GM21381 (cell line): Measurements from ENCODE around the gene ZNF750.
A peak's percentile ranks its signal among the peaks of the same experiment; 100 is the strongest.

Experiments
- ATAC-seq: cut with Tn5 transposase; IDR thresholded peaks from one replicate; pipeline ENCODE4 v1.9.1; 2021; ENCODE audit warnings: mild to moderate bottlenecking, moderate library complexity; ENCODE audit not compliant: unreplicated experiment

ZNF750 gene

DNA sequence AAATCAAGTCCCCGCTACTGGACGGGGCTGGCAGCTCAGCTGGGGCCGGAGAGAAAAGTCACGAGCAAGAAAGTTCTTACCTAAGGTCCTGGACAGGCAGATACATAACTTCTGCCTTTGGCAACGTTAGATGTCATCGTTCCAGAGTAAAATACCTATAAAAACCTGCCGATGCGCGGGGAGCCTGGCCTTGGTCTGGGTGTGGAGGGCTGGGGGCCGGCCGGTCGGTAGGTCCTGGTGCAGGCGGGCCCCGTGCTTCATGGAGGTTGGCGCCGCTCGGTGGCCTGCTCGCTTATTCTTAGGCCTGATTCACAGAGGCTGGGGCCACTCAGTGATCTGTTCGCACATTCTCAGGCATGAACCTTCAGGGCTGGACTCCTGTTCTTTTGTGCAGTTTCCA lies 33.7 kb upstream of the ZNF750 start:
- ATAC-seq: no peak

DNA sequence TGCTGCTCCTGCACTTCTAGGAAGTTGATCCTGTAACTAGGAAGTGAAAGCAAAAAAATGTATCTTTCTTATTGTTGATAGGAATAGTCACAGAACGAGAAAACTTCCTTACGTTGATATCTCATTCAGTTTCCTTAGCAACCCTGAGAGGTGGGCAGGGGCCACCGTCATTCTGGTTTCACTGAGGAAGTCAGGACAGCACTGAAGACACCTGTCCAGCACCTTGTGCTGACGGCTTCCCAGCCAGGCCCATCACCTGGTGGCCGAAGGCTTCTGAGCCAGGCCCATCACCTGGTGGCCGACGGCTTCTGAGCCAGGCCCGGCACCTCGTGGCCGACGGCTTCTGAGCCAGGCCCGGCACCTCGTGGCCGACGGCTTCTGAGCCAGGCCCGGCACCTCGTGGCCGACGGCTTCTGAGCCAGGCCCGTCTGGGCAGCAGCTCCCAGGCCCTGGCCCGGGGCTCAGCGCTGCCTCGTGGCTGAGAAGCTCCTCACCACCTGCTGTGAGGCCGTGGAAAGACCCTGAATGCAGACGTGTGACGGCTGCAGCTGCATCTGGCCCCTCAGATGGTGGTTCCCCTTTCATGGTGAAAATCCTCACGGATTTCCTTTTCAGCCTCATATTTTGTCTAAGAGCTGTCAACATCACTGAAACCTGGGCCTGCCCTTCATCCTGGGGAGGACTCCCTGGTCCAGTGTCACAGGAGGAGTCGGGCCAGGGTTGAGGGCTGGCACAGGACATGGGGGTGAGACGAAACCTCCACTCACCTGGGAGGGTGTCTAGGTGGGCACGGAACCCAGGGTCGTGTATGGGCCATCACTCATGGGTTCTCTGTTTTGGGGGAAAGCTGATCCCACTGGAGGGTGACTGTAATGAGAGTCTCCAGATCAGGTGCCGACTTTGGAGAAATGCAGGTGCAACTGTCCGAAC lies 33.0 kb upstream of the ZNF750 start:
- ATAC-seq: no peak

DNA sequence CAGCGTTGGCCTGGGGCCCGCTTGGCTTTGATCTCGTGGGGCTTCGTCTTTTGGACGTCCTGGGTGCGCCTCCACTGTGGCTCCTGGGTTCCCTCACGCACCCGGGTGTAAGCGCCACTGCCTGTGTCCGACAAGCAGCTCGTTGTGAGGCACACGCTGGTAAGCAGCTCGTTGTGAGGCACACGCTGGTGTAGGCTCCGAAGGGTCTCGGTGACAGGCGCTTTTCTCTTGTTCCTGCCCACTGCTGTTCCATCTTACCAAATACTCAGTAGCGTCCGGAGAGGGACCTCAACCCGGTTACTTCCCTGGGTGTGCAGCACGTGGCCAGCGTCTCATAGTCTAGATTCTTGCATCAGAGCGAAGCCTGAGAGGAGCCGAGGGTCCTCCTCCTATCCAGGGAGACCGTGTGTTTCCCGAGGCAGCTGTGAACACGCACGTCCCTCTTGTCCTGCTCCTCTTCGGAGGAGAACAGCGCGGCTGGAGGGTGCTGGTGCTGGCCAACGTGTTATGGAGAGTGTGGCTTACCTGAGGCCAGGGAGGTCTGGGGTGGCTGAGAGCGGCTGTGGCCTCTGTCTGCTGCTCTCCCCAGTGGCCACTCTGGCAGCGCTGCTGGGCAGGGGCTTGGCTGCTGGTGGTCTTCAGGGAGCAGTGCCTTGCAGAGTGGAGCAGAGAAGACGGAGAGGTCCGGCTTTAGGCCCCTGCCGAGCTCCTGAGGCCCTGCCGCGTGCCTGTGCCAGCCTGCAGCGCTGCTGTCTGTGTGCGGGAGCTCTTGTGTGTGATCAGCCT lies 32.1 kb upstream of the ZNF750 start:
- ATAC-seq: no peak

DNA sequence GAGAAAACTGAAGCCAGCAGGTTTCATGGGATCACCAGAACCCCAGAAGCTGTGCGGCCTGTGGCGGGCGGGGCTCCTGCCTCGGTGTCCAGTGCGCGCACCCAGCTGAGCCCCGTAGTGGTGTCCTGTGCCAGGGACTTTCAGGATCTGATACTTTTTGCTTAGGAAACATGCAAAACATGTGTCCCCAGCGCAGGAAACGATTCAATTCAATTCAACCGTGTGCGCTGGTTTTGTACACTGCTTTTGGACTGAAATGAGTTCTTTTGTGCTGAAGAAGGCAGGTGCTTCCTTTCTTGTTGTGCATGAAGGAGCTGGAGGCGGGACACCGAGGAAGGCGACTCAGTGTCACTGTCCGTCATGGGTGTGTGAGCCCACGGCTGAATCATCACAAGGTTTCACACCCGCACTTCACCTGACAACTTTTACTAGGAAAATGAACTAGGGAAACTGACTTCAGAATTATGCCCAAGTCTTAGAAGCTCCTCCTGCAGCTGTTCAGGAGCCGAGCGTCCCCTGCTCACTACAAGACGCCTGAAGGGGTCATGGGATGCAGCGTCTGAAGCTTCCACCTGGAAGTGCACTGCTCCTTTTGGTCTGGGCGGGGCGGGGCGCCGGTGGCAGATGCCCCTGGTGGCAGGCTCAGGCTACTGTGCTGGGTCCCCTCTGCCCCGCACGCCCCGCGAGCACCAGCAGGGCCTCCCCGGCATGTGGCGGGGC lies 31.4 kb upstream of the ZNF750 start:
- ATAC-seq: peak; percentile 59

DNA sequence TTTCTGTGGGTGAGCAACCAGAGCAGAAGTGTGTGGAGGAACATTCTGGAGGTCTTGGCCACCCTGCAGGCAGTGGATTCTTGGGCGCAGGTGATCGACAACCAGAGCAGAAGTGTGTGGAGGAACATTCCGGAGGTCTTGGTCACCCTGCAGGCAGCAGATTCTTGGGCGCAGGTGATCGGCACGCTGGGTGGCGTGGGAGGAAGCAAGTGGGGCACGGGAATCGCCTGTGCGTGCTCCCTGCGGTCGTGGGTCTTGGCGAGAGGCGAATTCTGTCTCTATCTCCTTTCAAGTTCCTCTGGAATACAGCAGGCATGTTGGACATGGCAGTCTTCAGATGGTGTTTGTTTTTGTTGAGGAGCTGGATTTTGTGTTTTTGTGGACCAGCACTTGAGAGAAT lies 30.7 kb upstream of the ZNF750 start:
- no peak for ATAC-seq

DNA sequence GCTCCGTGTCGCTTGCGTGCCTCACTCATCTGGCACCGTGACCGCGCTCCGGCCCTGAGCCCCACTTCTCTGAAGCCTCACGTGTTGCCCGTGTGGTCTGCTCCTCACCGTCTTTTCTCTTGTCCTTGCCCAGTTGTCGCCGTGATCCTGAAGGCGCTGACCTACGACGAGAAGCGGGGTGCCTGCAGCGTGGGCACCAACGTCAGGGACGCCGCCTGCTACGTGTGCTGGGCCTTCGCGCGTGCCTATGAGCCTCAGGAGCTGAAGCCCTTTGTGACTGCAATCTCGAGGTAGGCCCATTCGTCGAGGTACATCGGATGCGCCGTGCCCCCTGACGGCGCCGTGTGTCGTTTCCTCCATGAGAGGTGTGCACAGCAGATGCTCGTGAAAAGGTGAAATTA lies 30.3 kb upstream of the ZNF750 start:
- ATAC-seq: no peak

DNA sequence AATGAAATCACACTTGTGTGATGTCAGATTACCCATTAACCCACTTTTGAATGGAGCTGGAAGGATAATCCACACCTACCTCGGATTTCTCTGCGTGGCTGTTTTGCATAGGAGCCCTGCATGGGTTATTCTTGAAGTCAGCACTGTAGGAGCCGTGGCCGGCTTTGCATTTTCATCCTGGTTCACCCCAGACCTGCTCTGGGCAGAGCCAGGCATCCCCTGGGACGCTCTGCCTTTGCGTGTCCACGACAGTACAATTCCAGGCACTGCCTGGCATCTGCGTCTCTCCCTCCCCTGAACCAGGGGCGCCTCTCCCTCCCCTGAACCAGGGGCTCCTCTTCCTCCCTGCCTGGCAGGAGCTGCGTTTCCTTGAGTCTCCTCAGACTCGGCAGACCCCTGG lies 29.7 kb upstream of the ZNF750 start:
- ATAC-seq: no peak

DNA sequence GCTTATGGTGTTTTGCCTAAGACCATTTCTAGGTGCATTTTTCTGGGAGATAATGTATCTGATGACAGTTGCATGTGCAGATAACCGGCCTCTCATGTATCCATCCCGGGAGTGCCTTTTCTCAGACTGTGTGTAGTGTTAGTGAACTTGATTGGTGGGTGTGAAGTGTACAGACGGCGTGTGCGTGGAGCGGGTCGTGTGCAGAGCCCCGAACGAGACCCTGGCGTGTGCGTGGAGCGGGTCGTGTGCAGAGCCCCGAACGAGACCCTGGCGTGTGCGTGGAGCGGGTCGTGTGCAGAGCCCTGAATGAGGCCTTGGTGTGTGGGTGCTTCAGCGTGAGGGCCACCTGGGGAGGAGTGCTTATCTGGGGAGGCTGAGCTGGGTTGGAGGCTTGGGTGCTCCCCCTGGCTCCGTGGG lies 28.9 kb upstream of the ZNF750 start:
- ATAC-seq: no peak

DNA sequence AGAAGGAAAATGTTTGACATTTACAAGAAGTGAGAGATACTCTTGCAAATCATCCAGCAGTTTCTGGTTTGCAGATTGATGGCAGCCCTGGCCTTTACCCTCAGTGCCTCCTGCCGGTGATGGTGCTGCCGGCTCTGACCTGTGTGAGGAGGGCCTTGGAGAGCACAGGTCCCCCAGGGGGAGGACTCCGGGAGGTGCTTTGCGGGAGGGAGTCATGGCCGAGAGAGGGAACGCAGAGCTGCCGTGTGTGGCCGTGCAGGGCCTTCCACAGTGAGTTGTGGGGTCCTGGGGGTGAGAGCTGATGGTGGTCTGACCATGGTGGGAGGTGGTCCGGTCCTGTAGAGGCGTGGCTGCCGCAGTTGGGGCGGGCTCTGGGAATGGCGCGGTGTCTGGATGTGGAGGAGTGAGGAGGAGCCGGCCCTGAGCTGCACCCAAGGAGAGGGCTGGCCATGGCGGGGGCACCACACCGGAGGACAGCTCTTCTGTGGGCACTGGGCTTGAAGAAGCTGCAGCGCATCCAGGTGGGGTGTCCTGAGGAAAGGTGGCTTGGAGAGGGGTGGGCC lies 28.0 kb upstream of the ZNF750 start:
- no peak for ATAC-seq

DNA sequence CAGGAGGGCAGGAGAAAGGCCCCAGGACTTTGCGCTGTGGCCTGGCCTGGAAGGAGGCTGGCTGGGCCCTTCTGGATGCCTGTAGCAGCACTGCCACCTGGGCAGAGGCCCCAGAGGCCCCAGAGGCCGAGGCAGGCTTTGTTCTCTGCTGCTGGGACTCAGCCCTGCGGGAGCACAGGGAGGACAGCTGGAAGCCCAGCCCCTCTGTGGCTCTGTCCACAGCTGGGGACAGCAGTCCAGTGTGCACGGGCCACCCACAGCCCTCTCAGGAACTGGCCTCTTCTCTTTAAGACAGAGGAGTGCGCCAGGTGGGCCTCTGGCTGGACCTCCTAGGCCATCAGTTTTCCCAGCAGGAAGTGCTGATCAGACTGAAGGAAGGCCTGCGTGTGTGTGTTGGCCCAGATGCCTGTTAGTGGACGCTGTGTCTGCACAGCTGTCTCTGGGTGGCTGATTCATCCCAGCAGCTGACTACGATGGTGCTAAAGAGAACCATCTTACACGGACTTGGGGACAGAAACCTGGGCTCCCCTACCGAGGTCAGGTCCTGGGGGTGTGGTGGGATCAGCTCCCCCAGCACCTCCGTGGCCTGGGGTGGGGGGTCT lies 26.9 kb upstream of the ZNF750 start:
- ATAC-seq: no peak

DNA sequence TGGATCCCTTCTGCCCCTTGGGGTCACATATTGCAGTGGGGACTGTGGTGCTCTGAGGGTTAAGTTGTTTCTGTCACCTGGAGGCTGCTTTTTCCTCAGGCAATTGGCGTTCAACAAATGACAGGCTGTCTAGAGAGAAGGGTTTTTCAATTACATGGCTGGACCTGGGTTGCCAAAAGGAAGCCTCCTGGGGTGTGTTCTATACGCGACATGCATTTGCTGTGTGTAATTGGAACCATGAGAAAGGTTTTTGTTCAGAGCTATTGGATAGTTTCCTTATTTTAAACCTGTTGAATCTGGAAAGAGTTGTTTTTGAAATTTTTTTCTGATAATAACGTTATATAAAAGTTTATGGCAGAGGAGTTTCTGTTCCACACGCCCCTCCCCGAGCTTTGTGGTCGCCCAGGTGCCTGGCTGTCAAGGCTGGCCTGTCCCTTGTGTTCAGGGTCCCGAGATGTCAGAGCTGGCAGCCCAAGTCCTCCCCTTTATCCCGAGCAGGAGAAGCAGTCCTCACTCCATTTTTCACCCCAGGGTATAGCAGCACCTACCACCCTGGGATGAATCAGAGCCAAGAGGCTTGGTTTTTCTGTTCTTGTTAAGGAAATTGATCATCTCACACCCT lies 26.1 kb upstream of the ZNF750 start:
- no peak for ATAC-seq

DNA sequence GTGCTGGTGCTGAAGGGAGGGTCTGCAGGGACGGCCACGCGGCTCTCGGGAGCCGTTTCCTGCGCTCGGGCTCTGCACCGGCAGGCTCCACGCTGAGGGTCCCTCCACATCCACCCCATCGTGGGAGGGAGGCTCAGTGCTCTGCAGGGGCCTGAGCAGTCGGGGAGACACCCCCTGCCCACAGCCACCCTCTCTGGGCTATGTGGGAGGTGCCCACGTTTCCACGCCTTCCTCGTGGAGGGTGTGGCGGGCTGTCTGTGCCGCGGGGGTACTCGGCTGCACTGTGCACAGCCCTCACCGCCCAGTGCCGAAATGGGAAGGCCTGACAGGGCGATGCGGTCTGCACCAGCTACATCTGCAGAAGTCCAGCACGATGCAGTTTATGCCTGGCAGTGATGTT lies 25.5 kb upstream of the ZNF750 start:
- no peak for ATAC-seq

DNA sequence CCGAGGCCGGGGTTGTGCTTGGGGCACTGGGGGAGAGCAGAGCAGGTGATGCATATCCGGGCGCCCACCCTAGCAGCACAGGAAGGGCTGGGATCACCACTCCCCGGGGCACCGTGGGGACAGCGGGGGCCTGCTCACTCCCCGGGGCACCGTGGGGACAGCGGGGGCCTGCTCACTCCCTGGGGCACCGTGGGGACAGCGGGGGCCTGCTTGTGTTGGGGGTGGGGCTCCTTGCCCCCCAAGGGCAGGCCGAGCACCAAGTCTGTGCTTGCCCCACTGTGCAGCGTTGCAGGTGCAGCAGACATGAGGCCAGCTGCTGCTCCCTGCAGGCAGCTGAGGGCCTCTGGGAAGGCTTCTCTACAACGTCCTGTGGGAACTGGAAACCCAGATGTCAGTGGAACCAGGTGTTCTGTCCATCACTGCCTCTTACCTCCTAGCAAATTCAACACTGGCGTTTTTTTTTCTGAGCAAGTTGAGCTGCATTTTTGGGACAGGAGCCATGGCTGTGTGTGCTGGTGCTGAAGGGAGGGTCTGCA lies 25.0 kb upstream of the ZNF750 start:
- no peak for ATAC-seq

DNA sequence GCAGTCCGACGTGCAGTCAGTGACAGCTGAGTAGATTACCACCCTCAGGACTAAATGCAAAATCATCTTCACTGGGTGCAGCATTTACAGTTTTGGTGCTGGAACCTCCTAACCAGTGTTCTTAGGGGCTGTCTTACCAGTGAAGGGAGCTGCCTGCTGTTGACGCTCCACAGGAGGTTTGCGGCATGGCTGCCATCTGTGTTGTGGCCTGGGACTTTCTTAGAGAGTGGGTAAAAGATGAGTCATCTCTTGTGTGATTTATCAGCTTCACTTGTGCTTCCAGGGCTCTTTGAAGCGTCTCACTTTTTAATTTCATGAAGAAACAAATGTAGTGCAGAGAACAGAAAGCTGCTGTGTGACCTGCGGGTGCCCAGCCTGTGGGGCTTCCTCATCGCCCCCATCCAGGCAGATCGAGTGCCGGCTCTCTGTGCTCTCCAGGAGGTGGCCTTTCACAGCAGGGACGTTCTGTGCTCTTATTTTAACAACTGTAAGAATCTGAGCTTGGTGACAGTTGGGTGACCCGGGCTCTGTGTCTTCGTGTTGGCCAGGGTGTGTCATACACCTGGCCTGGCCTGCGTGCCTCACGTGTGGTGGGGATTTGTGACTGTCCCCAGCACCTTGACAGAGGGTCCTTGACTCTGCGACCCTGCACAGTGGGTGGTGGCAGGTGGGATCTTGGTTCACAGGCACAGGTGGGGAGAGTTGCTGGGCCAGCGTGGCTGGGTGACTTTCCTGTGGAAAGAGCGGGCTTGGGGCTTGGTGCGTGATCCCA lies 24.3 kb upstream of the ZNF750 start:
- ATAC-seq: peak; percentile 75

DNA sequence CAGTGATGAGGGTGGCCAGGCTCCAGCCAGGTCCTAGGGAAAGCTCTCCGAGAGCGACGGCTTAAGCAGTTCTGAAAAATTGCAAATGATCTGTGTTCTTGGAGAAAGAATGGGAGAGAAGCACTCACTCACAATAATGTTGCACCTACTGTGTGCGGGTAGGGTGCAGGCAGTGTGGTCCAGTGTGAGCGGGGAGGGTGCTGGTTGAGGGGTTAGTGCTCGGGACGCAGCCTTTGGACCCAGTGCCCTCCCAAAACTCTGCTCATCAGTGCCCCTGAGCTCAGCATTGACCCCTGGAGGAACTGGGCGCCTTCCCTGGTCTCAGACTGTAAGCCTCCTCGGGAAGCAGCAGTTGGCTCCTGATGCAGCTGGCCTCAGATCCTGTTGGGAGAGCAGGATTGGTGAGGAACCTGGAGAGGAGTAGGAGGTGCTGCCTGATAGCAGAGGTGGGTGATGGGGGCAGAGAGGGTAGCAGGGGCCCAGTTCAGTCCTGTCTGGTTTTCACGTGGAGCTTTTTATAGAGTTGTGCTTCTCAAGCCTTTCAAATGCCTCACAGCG lies 23.6 kb upstream of the ZNF750 start:
- no peak for ATAC-seq

DNA sequence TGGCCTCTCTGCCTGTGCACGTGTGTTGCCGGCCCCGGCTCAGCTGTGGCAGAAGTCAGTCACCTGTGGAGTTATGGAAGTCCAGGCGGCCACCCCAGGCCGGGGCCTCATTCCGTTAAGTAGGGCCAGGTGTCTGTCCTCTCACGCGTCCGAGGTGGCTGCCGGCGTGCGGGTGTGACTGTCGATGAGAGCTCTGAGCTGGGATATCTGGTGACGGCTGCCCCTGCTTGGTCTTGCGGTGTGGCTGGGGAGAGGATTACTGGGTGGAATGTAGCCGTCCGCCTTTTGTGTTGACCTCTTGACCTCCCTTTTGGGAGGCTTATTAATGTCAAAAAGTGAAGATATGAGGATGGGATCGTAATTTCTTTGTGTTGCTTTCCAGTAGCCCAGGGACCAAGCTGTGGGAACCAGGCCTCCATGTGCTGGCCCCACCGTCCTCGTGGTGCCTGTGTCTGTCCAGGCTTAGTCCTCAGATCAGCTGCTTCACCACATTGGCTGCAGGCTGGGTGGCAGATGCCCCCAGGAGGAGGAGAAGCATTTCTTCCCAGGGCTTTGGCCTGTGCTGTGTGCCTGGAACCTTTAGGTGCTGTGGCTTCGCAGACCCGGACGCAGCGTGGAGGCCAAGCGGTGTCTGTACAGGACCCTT lies 23.0 kb upstream of the ZNF750 start:
- ATAC-seq: no peak

DNA sequence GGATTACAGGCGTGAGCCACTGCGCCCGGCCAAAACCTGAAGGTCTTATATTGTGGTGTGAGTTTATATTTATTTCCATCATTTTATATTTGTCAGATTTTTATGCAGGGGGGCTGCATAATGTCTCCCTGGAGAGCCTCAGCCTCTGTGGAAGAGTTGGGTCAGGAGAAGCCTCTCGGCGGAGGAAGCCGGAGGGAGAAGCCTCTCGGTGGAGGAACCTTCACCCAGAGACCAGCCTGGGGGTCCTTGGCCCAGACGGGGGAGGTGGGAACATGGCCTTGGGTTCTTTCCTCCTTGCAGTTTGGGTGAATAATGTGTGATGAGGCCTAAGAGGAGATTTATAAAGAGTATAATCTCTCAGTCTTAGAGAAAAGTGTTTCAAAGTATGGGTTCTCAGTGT lies 22.4 kb upstream of the ZNF750 start:
- ATAC-seq: no peak

DNA sequence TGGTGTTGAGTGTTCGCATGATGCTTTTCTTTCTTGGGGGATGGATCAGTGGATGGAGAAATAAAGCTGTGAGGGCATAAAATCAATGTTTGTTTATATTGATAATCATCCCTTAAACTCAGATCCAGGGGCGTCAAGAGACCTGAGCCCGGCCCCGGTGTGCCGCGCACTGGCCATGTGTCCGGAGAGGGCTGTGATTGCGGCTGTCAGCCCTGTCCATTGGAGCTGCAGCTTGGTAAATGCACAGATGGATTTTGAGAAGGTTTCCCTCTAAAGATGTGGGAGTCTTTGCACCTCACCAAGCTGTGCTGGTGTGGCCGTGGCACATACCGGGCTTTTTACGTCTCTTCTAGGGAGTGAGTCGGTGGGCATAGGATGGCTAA lies 21.6 kb upstream of the ZNF750 start:
- ATAC-seq: no peak
